GM18909 (cell line): ENCODE measurements around the gene TXNDC9.
A peak's percentile ranks its signal among the peaks of the same experiment; 100 is the strongest.
"Not testable (repeated sequence)": the region's sequence is repeated elsewhere in the genome, so short reads cannot be mapped to it uniquely, and the experiment has no call there.

Experiments used
- ATAC-seq: cut with Tn5 transposase; IDR thresholded peaks from one replicate; pipeline ENCODE4 v1.9.1; 2021; ENCODE audit warnings: mild to moderate bottlenecking; ENCODE audit not compliant: unreplicated experiment, poor library complexity

The TXNDC9 gene, protein sequence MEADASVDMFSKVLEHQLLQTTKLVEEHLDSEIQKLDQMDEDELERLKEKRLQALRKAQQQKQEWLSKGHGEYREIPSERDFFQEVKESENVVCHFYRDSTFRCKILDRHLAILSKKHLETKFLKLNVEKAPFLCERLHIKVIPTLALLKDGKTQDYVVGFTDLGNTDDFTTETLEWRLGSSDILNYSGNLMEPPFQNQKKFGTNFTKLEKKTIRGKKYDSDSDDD

DNA sequence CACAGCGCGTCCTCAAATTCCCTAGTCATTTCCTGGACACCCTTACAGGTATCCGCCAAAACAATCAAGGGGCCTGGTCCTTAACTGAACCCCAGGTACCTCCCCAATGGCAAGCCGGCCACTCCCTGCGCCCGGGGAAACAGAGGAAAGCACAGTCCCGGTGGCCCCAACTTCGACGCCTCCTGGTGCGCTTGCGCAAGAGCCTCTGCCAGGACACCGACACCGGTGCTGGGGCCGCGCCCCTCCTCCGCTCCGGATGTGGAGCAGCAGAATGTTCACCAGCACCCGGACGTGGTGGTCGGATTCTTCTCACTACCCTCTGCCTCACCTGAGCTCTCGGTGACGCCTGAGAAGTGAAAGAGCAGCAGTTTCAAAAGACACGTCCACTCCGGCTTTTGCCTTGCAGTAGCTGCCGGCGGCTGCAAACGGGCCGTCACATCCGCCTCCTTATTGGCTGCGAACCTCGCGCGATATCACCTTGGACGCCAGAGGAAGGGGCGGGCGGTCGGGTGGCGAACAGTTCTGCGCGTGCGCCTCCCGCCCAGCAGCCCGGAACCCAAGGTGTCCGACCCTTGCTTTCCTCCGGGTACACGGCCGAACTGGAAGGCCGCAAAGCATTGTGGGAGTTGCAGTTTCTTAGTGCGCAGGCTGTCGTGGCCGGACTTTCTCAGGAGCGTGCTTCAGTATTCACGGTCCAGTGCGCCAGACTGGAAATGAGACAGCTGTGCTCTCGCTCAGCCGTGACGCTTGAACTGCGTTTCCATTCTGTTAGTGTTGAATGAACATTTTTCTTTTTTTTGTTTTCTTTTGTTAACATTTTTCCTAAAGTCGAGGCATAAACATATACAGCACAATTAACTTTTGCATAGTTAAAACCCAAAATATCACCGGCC is at the start of gene TXNDC9:
Gene TXNDC9, minus strand, starts transcription at position 423 of the 893 bp plus-strand sequence. CDS start 3,123 bp downstream, outside the sequence.
- peak; percentile 79 for ATAC-seq

GRCh38 chr2:99382143-99382542 is 46.0 kb upstream of the TXNDC9 start:
- no peak for ATAC-seq

DNA sequence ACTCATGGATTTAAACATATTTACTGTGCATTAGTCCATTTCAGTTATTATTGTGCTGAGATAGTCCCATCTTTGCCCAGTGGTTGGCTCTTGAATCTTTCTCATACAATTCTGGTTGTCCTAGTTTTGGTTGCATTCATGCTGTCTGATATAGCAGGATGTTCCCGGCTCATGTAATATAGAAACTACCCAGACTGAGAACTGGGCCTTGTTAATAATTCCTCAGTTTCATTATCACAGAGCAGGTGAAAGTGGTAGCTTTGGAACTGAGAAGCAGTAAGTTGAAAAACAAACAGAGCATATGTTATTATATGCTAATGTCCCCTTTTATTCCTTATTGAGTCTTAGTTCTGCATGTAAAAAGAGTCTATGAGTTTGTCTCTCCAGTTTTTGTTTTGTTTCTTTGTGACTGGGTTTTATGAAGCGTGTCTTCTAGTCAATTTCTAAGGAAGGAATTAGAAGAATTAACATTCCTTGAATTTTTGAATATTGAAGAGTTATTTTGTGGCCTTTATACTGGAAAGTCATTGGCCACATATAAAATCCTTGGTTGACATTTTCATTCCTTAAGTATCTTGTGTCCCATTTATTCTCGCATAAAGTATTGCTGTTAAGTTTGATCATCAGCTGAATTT is 44.4 kb upstream of the TXNDC9 start:
- ATAC-seq: peak; percentile 61

DNA sequence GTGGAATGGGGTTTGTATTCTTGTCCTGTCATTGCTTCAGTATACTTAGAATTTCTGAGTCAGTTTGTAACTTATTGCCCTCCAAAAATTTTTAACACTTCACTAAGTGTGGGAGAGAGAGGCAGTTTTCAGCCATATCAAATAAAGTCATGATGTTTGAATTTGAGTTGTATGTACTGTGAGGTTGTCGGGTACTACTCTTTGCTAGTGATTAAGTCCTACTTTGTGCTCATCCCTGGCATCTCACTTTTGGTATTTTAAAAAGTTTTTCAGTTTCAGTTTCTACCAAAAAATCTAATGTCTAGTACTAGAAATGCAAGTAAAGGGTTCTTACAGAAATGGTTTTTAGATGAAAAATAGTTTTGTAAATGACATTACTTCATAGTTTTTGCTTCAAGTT is 41.7 kb upstream of the TXNDC9 start:
- ATAC-seq: no peak

DNA sequence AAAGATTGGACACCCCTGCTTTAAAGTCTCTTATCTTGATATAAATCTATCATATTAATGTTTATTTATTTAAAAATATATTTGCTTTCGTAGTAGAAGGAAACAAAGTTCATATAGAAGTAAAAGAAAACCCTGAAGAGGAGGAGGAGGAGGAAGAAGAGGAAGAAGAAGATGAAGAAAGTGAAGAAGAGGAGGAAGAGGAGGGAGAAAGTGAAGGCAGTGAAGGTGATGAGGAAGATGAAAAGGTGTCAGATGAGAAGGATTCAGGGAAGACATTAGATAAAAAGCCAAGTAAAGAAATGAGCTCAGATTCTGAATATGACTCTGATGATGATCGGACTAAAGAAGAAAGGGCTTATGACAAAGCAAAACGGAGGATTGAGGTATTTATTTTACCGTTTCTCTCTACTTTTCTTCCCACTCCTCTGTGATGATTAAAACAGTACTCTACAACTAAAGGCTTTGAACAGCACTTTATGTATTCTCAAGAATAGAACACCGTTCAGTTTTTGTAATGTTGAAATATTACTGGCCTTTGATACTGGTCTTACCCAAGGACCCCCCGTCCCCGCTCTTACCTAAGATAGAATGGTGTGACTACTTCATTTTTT is 40.2 kb upstream of the TXNDC9 start:
- no peak for ATAC-seq

DNA sequence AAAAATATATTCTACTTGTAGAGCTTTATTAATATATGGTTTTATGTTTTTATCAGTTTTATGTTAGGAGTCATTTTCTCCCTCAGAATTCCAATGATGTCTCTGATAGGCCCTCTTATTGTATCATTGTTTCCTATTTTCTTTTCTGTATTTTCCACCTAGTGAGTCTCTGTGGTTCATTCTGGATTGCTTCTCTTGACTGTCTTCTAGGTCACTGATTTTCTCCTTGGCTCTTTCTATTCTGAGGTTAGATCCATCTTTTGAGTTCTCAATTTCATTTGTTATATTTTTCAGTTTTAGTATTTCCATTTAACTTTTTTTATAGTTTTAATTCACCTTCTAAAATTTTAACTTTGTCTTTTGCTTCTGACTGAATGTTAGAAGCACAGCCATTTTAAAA is 38.6 kb upstream of the TXNDC9 start:
- no peak for ATAC-seq

DNA sequence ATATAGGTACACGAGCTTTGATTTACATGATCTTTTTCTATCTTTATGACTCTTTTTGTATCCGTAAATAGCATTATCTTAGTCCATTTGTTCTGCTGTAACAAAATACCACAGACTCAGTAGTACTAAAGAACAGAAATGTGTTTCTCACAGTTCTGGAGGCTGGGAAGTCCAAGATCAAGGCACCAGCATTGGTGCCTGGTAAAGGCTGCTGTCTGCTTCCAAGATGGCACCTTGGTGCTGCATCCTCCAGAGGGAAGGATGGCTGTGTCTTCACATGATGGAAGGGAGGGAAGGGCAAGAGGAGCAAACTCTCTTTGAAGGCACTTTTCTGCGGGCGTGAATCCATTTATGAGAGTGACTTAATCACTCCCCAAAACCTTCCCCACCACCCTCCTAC is 37.0 kb upstream of the TXNDC9 start:
- no peak for ATAC-seq

DNA sequence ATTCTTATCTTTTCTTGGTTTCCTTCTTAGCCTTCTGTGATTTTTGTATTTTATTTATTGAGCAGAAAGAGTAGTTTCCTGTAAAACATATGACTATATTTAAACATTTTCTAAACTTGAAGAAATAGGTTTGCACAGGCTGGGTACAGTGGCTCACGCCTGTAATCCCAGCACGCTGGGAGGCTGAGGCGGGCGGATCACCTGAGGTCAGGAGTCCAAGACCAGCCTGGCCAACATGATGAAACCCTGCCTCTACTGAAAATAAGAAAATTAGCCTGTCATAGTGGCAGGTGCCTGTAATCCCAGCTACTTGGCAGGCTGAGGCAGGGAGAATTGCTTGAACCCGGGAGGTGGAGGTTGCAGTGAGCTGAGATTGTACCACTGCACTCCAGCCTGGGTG is 32.7 kb upstream of the TXNDC9 start:
- ATAC-seq: not testable (repeated sequence)

- no peak for ATAC-seq
Measured at GRCh38 chr2:99365661-99366060, 29.5 kb upstream of the TXNDC9 start.

DNA sequence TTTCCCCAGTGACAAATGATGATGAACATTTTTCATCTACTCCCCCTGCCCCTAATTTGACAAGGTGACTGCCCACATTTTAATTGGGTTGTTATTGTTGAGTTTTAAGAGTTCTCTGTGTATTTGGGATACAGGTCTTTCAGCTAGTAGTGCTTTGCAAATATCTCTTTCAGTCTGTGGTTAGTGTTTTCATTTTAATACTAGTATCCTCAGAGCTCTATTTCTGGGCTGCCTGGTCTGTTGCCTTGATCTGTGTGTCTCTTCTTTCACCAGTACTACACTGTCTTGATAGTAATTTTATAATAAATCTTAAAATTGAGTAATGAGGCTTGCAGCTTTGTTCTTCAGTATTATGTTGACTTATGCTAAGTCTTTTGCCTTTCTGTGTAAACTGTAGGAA is 20.7 kb upstream of the TXNDC9 start:
- no peak for ATAC-seq

- ATAC-seq: not testable (repeated sequence)
Measured at GRCh38 chr2:99354825-99355224, 18.7 kb upstream of the TXNDC9 start.

- ATAC-seq: no peak
Measured at GRCh38 chr2:99354070-99354469, 17.9 kb upstream of the TXNDC9 start.

- ATAC-seq: no peak
Measured at GRCh38 chr2:99350194-99350593, 14.1 kb upstream of the TXNDC9 start.

- ATAC-seq: no peak
Measured at GRCh38 chr2:99348173-99348572, 12.0 kb upstream of the TXNDC9 start.

DNA sequence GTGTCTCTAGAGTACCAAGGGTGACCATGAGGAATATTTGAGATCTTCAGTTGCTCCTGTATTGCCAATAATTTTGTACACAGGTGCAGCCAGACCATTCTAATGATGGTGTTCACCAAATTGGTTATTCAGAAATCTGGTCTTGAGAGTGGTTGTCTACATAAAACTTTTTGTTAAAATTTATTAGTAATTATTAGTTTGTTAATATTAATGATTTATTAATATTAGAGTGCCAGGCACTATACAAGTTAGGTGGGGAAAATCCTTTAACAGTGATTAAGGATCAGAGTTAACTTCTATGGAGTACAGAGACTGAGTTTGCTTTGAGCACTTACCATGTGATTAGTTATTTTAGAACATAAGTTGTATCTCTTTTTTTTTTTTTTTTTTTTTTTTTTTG is 10.1 kb upstream of the TXNDC9 start:
- no peak for ATAC-seq

GRCh38 chr2:99345446-99345845 is 9.3 kb upstream of the TXNDC9 start:
- not testable (repeated sequence) for ATAC-seq

DNA sequence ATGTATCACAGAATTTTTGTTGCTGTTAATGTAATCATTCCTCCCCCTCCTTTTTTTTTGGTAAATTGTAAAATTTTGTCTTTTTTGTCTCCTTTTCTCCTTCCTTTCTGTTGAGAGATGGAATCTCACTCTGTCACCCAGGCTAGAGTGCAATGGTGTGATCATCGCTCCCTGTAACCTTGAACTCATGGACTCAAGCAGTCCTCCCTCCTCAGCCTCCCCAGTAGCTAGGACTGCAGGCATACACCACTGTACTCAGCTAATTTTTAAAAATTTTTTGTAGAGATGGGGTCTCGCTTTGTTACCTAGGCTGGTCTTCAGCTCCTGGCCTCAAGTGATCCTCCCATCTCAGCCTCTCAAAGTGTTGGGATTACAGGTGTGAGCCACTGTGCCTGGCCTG is 6.4 kb upstream of the TXNDC9 start:
- ATAC-seq: no peak

DNA sequence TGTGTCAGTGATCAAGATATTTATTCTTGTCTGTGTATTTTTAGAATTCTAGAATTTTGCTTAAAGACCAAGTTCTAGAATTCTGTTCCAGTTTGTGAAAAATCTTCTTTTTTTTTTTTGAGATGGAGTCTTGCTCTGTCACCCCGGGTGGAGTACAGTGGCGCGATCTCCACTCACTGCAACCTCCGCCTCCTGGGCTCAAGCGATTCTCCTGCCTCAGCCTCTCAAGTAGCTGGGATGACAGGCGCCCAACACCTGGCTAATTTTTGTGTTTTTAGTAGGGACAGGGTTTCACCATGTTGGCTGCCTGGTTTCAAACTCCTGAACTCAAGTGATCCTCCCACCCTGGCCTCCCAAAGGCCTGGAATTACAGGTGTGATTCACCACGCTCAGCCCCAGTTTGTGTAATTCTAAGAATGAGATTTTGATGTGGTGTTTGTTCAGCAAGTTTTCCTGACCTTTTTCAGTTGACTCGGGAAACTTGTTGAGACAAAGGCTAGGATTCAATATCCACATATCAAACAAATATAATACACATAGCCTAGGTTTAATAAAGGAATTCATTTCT is 4.6 kb upstream of the TXNDC9 start:
- ATAC-seq: no peak

- ATAC-seq: no peak
Measured at GRCh38 chr2:99338029-99338585, 2.0 kb upstream of the TXNDC9 start.
